ENCODE results near the gene IRF7.

The IRF7 gene

DNA sequence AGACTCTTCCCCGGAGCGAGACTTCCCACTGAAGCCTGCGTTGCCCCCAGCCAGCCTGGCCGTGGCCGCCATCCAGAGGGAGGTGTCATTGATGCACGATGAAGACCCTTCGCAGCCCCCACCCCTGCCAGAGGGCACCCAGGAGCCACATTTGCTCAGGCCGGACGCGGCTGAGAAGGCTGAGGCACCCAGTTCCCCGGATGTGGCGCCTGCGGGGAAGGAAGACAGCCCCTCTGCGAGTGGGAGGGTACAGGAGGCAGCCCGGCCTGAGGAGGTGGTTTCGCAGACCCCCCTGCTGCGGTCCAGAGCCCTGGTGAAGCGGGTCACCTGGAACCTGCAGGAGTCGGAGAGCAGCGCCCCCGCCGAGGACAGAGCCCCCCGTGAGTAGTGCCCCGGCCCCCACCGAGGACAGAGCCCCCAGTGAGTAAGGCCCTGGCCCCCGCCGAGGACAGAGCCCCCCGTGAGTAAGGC, 6.4 kb downstream of the IRF7 start:
- no peak overlapping the region for H3K4me3 ChIP-seq (ENCODE audit: low read depth in 1 of 2, low read length in 1 of 2)
- peaks cover 100% of the 10 kb centered on the region for H3K36me3 ChIP-seq
- peaks cover 7 to 8% of the 10 kb centered on the region in 2 experiments for H3K4me1 ChIP-seq (ENCODE audit: control insufficient read depth in 1 of 2, insufficient read depth in 1 of 2, low read depth in 1 of 2, low read length in 1 of 2)
- H3K9me3 ChIP-seq: no peaks in the 10 kb centered on the region
- TF ChIP-seq, protein P1, sequence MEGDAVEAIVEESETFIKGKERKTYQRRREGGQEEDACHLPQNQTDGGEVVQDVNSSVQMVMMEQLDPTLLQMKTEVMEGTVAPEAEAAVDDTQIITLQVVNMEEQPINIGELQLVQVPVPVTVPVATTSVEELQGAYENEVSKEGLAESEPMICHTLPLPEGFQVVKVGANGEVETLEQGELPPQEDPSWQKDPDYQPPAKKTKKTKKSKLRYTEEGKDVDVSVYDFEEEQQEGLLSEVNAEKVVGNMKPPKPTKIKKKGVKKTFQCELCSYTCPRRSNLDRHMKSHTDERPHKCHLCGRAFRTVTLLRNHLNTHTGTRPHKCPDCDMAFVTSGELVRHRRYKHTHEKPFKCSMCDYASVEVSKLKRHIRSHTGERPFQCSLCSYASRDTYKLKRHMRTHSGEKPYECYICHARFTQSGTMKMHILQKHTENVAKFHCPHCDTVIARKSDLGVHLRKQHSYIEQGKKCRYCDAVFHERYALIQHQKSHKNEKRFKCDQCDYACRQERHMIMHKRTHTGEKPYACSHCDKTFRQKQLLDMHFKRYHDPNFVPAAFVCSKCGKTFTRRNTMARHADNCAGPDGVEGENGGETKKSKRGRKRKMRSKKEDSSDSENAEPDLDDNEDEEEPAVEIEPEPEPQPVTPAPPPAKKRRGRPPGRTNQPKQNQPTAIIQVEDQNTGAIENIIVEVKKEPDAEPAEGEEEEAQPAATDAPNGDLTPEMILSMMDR (IDR thresholded peaks at IDR 0.05): no peak
- H3K27ac ChIP-seq: no peak overlapping the region
- H3K27me3 ChIP-seq: no peaks in the 10 kb centered on the region

DNA sequence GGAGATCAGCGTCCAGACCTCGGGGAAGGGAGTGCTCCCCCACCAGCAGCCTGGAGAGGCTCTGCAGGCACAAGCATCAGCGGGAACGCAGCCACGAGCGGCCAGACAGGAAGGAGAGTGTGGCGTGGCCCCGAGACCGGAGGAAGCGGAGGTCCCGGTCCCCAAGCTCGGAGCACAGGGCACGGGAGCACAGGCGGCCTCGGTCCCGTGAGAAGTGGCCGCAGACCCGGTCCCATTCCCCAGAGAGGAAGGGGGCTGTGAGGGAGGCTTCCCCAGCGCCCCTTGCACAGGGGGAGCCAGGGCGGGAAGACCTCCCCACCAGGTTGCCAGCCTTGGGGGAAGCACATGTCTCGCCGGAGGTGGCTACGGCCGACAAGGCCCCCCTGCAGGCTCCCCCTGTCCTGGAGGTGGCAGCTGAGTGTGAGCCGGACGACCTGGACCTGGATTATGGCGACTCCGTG, 6.9 kb downstream of the IRF7 start:
- no peak overlapping the region for H3K4me3 ChIP-seq (ENCODE audit: low read depth in 1 of 2, low read length in 1 of 2)
- H3K36me3 ChIP-seq: peaks cover 100% of the 10 kb centered on the region
- H3K9me3 ChIP-seq: no peaks in the 10 kb centered on the region
- TF ChIP-seq, protein P1 (IDR thresholded peaks at IDR 0.05): no peak
- no peaks in the 10 kb centered on the region for H3K27me3 ChIP-seq
- H3K4me1 ChIP-seq (ENCODE audit: control insufficient read depth in 1 of 2, insufficient read depth in 1 of 2, low read depth in 1 of 2, low read length in 1 of 2): peaks cover 2% of the 10 kb centered on the region in 2 experiments
- no peak overlapping the region for H3K27ac ChIP-seq

DNA sequence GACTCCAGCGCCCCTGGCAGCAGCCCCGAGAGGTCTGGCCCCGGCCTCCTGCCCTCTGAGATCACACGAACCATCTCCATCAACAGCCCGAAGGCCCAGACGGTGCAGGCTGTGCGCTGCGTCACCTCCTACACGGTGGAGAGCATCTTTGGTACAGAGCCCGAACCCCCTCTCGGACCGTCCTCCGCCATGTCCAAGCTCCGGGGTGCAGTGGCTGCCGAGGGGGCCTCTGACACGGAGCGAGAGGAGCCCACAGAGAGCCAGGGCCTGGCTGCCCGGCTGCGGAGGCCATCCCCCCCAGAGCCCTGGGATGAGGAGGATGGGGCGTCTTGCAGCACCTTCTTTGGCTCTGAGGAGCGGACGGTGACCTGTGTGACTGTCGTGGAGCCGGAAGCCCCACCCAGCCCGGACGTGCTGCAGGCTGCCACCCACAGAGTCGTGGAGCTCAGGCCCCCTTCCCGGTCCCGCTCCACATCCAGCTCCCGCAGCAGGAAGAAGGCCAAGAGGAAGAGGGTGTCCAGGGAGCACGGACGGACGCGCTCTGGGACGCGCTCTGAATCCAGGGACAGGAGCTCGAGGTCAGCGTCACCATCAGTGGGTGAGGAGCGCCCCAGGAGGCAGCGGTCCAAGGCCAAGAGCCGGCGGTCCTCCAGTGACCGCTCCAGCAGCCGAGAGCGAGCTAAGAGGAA, 7.6 kb downstream of the IRF7 start:
- H3K4me1 ChIP-seq (ENCODE audit: control insufficient read depth in 1 of 2, insufficient read depth in 1 of 2, low read depth in 1 of 2, low read length in 1 of 2): no peaks in the 10 kb centered on the region
- no peak overlapping the region for H3K4me3 ChIP-seq (ENCODE audit: low read depth in 1 of 2, low read length in 1 of 2)
- H3K27me3 ChIP-seq: no peaks in the 10 kb centered on the region
- no peaks in the 10 kb centered on the region for H3K9me3 ChIP-seq
- TF ChIP-seq, protein P1 (IDR thresholded peaks at IDR 0.05): no peak
- H3K36me3 ChIP-seq: peaks cover 98% of the 10 kb centered on the region
- no peak overlapping the region for H3K27ac ChIP-seq

DNA sequence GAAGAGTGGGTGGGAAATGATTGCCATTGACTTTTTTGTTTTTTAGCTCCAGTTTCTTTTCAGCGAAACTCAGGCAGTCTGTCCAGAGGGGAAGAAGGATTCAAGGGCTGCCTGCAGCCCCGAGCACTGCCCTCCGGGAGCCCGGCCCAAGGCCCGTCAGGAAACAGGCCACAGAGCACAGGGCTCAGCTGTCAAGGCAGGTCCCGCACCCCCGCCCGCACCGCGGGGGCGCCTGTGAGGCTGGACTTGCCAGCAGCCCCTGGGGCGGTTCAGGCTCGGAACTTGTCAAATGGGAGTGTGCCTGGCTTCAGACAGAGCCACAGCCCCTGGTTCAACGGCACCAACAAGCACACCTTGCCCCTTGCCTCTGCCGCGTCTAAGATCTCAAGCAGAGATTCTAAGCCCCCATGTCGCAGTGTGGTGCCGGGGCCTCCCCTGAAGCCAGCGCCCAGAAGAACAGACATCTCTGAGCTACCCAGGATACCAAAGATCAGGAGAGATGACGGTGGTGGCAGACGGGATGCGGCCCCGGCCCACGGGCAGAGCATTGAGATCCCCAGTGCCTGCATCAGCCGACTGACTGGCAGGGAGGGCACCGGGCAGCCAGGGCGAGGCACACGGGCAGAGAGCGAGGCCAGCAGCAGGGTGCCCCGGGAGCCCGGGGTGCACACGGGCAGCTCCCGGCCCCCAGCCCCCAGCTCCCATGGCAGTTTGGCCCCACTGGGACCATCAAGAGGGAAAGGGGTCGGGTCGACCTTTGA, 8.6 kb downstream of the IRF7 start:
- peaks cover 98% of the 10 kb centered on the region for H3K36me3 ChIP-seq
- H3K27ac ChIP-seq: no peak overlapping the region
- H3K9me3 ChIP-seq: no peaks in the 10 kb centered on the region
- TF ChIP-seq, protein P1 (IDR thresholded peaks at IDR 0.05): no peak
- no peak overlapping the region for H3K4me3 ChIP-seq (ENCODE audit: low read depth in 1 of 2, low read length in 1 of 2)
- no peaks in the 10 kb centered on the region for H3K4me1 ChIP-seq (ENCODE audit: control insufficient read depth in 1 of 2, insufficient read depth in 1 of 2, low read depth in 1 of 2, low read length in 1 of 2)
- H3K27me3 ChIP-seq: no peaks in the 10 kb centered on the region

DNA sequence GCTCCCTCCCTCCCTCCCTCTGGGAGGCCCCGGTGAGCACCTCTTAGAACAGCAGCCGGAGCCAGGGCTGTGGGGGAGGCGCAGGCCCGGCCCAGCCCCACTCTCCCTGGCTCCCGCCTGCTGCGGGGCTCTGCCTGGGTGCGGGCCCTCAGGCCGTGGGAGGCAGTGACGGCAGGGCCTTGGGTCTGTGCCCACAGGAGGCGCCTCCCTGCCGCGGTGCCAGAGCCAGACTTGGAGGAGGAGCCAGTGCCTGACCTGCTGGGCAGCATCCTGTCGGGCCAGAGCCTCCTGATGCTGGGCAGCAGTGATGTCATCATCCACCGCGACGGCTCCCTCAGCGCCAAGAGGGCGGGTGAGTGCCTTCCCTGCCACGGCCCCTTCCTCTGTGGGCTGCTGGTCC, 9.5 kb downstream of the IRF7 start:
- no peak overlapping the region for H3K27ac ChIP-seq
- no peak overlapping the region for H3K4me3 ChIP-seq (ENCODE audit: low read depth in 1 of 2, low read length in 1 of 2)
- no peaks in the 10 kb centered on the region for H3K27me3 ChIP-seq
- peaks cover 98% of the 10 kb centered on the region for H3K36me3 ChIP-seq
- no peaks in the 10 kb centered on the region for H3K4me1 ChIP-seq (ENCODE audit: control insufficient read depth in 1 of 2, insufficient read depth in 1 of 2, low read depth in 1 of 2, low read length in 1 of 2)
- TF ChIP-seq, protein P1 (IDR thresholded peaks at IDR 0.05): no peak
- H3K9me3 ChIP-seq: no peaks in the 10 kb centered on the region

Data from neutrophil (primary cell).